H9 (cell line): Measurements from ENCODE around the gene HS1BP3. TPM values are rescaled to one million over a fixed set of nuclear protein-coding genes. Genes with fewer than 3 reads are reported as not detected.

Experiments used
- DNase-seq: peaks from one replicate; pipeline ENCODE4 v3.0.0-alpha.2; 2017
- H2AFZ ChIP-seq: one replicate; pipeline ENCODE4 v1.6.1; 2013; ENCODE audit warnings: mild to moderate bottlenecking, low read length, control low read depth, moderate library complexity
- H2AK5ac ChIP-seq: 2 replicates; pipeline ENCODE4 v1.6.1; 2013; ENCODE audit warnings: low read length, control low read depth, mixed read lengths; ENCODE audit not compliant: insufficient read length
- H2BK120ac ChIP-seq: one replicate; pipeline ENCODE4 v1.6.1; 2013; ENCODE audit warnings: low read depth, mild to moderate bottlenecking, low read length, control low read depth, inconsistent platforms; ENCODE audit not compliant: poor library complexity, severe bottlenecking
- H2BK12ac ChIP-seq: 2 replicates; pipeline ENCODE4 v1.6.1; 2013; ENCODE audit warnings: low read length, control low read depth, mixed read lengths, low read depth; ENCODE audit not compliant: insufficient read length
- H2BK15ac ChIP-seq: 2 replicates; pipeline ENCODE4 v1.6.1; 2013; ENCODE audit warnings: low read depth, low read length, control low read depth
- H2BK20ac ChIP-seq: one replicate; pipeline ENCODE4 v1.6.1; 2013; ENCODE audit warnings: low read depth, mild to moderate bottlenecking, low read length, control low read depth, inconsistent platforms; ENCODE audit not compliant: poor library complexity, severe bottlenecking
- H2BK5ac ChIP-seq: 2 replicates; pipeline ENCODE4 v1.6.1; 2013; ENCODE audit warnings: low read length, control low read depth, mixed read lengths; ENCODE audit not compliant: insufficient read length
- H3K14ac ChIP-seq: 2 replicates; pipeline ENCODE4 v1.6.1; 2013; ENCODE audit warnings: low read length, control low read depth; ENCODE audit not compliant: insufficient read depth
- H3K18ac ChIP-seq: 2 replicates; pipeline ENCODE4 v1.6.1; 2013; ENCODE audit warnings: low read depth, mild to moderate bottlenecking, mixed read lengths, low read length, control low read depth; ENCODE audit not compliant: insufficient read length
- H3K23ac ChIP-seq: 2 replicates; pipeline ENCODE4 v1.6.1; 2013; ENCODE audit warnings: low read length, control low read depth, mixed read lengths, low read depth; ENCODE audit not compliant: insufficient read length
- H3K23me2 ChIP-seq: 2 replicates; pipeline ENCODE4 v1.6.1; 2013; ENCODE audit warnings: low read depth, mild to moderate bottlenecking, mixed read lengths, low read length, control low read depth; ENCODE audit not compliant: insufficient read length, poor library complexity, severe bottlenecking
- H3K27ac ChIP-seq: 2 replicates; pipeline ENCODE4 v1.5.1; 2013; ENCODE audit warnings: low read length, control low read depth, mixed read lengths, low read depth; ENCODE audit not compliant: insufficient read length
- H3K27me3 ChIP-seq: 2 replicates; pipeline ENCODE4 v1.6.1; 2013; ENCODE audit warnings: low read length, control low read depth, inconsistent platforms; ENCODE audit not compliant: insufficient read depth
- H3K4ac ChIP-seq: 2 replicates; pipeline ENCODE4 v1.6.1; 2013; ENCODE audit warnings: low read depth, mild to moderate bottlenecking, control low read depth, inconsistent platforms, low read length, moderate library complexity
- H3K4me1 ChIP-seq: 2 replicates; pipeline ENCODE4 v1.6.1; 2013; ENCODE audit warnings: low read length, control low read depth, inconsistent platforms; ENCODE audit not compliant: insufficient read depth
- H3K4me2 ChIP-seq: 2 replicates; pipeline ENCODE4 v1.6.1; 2013; ENCODE audit warnings: low read length, control low read depth, mixed read lengths; ENCODE audit not compliant: insufficient read length, insufficient read depth
- H3K56ac ChIP-seq: 2 replicates; pipeline ENCODE4 v1.6.1; 2013; ENCODE audit warnings: low read depth, mild to moderate bottlenecking, mixed read lengths, low read length, control low read depth; ENCODE audit not compliant: insufficient read length
- H3K79me1 ChIP-seq: 2 replicates; pipeline ENCODE4 v1.6.1; 2013; ENCODE audit warnings: low read depth, mild to moderate bottlenecking, moderate library complexity, low read length, control low read depth, inconsistent platforms; ENCODE audit not compliant: insufficient read depth, poor library complexity, severe bottlenecking
- H3K79me2 ChIP-seq: 2 replicates; pipeline ENCODE4 v1.6.1; 2013; ENCODE audit warnings: low read length, control low read depth, inconsistent platforms; ENCODE audit not compliant: insufficient read depth
- H3K9ac ChIP-seq: 2 replicates; pipeline ENCODE4 v1.6.1; 2013; ENCODE audit warnings: low read length, control low read depth, mixed read lengths; ENCODE audit not compliant: insufficient read length; ENCODE audit errors: extremely low read depth
- H3K9me3 ChIP-seq: one replicate; pipeline ENCODE4 v1.6.1; 2013; ENCODE audit warnings: low read depth, low read length, inconsistent platforms; ENCODE audit not compliant: control insufficient read depth
- H3T11ph ChIP-seq: one replicate; pipeline ENCODE4 v1.6.1; 2013; ENCODE audit warnings: mild to moderate bottlenecking, low read length, control low read depth, inconsistent platforms
- H4K20me1 ChIP-seq: one replicate; pipeline ENCODE4 v1.6.1; 2013; ENCODE audit not compliant: control insufficient read depth, insufficient read length, insufficient read depth
- H4K5ac ChIP-seq: 2 replicates; pipeline ENCODE4 v1.6.1; 2013; ENCODE audit warnings: low read depth, mild to moderate bottlenecking, mixed read lengths, low read length, control low read depth; ENCODE audit not compliant: insufficient read length
- H4K8ac ChIP-seq: replicated peaks from 2 replicates; pipeline ENCODE4 v1.6.1; 2013; ENCODE audit warnings: low read length, control low read depth, mixed read lengths, low read depth; ENCODE audit not compliant: insufficient read length
- H4K91ac ChIP-seq: 2 replicates; pipeline ENCODE4 v1.6.1; 2013; ENCODE audit warnings: low read depth, mild to moderate bottlenecking, moderate library complexity, mixed read lengths, low read length, control low read depth; ENCODE audit not compliant: insufficient read length
- H3K27ac Mint-ChIP-seq, 3 experiments: 2 replicates in 2 of 3; 3 replicates in 1 of 3; pipeline ENCODE4 v1.8.0; 2020 to 2021; ENCODE audit warnings: mixed read lengths in 3 of 3, mild to moderate bottlenecking in 1 of 3, moderate library complexity in 1 of 3
- H3K27me3 Mint-ChIP-seq: 2 replicates; pipeline ENCODE4 v1.8.0; 2021; ENCODE audit warnings: low read depth, mild to moderate bottlenecking, moderate library complexity, mixed read lengths
- H3K36me3 Mint-ChIP-seq, 3 experiments: 2 replicates in 2 of 3; 3 replicates in 1 of 3; pipeline ENCODE4 v1.8.0; 2020 to 2021; ENCODE audit warnings: low read depth in 3 of 3, mixed read lengths in 3 of 3; ENCODE audit not compliant: insufficient read depth in 1 of 3
- H3K4me1 Mint-ChIP-seq, 2 experiments: 2 replicates each; pipeline ENCODE4 v1.8.0; 2020; ENCODE audit warnings: mixed read lengths in 2 of 2
- H3K4me3 Mint-ChIP-seq, 2 experiments: 2 replicates in 1 of 2; 3 replicates in 1 of 2; pipeline ENCODE4 v1.8.0; 2020 to 2021; ENCODE audit warnings: mild to moderate bottlenecking in 2 of 2, mixed read lengths in 2 of 2, moderate library complexity in 1 of 2
- H3K9me3 Mint-ChIP-seq, 2 experiments: 2 replicates in 1 of 2; 3 replicates in 1 of 2; pipeline ENCODE4 v1.8.0; 2020; ENCODE audit warnings: mild to moderate bottlenecking in 2 of 2, mixed read lengths in 2 of 2, moderate library complexity in 1 of 2
- WGBS: extraction: QIAGEN DNeasy Blood & Tissue Kit; methylation state at CpG from one replicate; pipeline ENCODE4 v1.1.7; 2013; ENCODE audit warnings: missing lambda C conversion rate, low lambda C conversion rate, mixed read lengths; ENCODE audit not compliant: insufficient read length; ENCODE audit errors: extremely low coverage; 5-methylcytosine and 5-hydroxymethylcytosine counted together
- total RNA-seq: library from RNA; stranded (reverse); gene quantifications from 2 replicates; pipeline ENCODE4 v1.2.1, GENCODE V29; 2021
- TF ChIP-seq, protein P1 (sequence below): fragments of 200-600 bp; sonication (generic); conservative IDR thresholded peaks from 3 replicates; pipeline ENCODE4 v1.8.0; 2021; ENCODE audit warnings: antibody characterized with exemption, mild to moderate bottlenecking

The HS1BP3 gene
- total RNA-seq, 1 experiment from 2014 or later = 11.1 TPM

DNA sequence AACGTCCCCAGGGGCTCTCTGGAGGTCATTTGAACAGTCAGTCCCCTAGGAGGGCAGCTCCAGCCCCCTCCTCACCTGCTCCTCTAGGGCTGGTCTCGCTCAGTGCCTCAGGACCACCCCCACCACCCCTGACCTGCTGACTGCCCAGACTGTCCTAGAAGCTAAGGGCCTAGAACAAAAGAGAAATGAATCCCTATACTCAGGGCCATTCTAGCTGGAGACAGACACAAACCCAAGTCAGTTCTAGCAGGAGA lies 83.0 kb downstream of the HS1BP3 start:
- Histone ChIP-seq H3K9me3 (no peaks in the 10 kb centered on the region), H4K91ac (no peak overlapping the region), H2BK15ac (no peak overlapping the region), H2AFZ (no peak overlapping the region), H3K79me2 (no peaks in the 10 kb centered on the region), H3K79me1 (no peaks in the 10 kb centered on the region), H4K5ac (no peak overlapping the region), H4K20me1 (no peaks in the 10 kb centered on the region), H2BK120ac (no peak overlapping the region), H2BK20ac (no peak overlapping the region), H3K14ac (no peak overlapping the region), H3K27ac (no peak overlapping the region), H3K56ac (no peak overlapping the region), H3K18ac (peak overlapping the region; percentile 83), H3K9ac (no peak overlapping the region), H3K4ac (no peak overlapping the region), H3T11ph (no peak overlapping the region), H2BK5ac (no peak overlapping the region), H3K4me2 (no peak overlapping the region), H2BK12ac (no peak overlapping the region), H3K23ac (no peak overlapping the region), H2AK5ac (no peak overlapping the region), H4K8ac (no peak overlapping the region), H3K27me3 (no peaks in the 10 kb centered on the region; the same call in 1 of the 2 replicates), H3K23me2 (no peaks in the 10 kb centered on the region), H3K4me1 (no peaks in the 10 kb centered on the region; the same call in 1 of the 2 replicates)
- Mint-ChIP-seq H3K27me3 (peaks cover 7% of the 10 kb centered on the region), H3K9me3 (no peaks in the 10 kb centered on the region; a peak in 2 of 5 replicates), H3K27ac (peak overlapping the region in 2 of 3 experiments; percentile 73 to 89; a peak in 4 of 7 replicates), H3K36me3 (no peaks in the 10 kb centered on the region), H3K4me3 (no peak overlapping the region), H3K4me1 (peaks cover 17 to 21% of the 10 kb centered on the region in 2 experiments)
- no CpG with 5 or more reads among the region's 2 CpGs for WGBS
- TF ChIP-seq, protein P1, sequence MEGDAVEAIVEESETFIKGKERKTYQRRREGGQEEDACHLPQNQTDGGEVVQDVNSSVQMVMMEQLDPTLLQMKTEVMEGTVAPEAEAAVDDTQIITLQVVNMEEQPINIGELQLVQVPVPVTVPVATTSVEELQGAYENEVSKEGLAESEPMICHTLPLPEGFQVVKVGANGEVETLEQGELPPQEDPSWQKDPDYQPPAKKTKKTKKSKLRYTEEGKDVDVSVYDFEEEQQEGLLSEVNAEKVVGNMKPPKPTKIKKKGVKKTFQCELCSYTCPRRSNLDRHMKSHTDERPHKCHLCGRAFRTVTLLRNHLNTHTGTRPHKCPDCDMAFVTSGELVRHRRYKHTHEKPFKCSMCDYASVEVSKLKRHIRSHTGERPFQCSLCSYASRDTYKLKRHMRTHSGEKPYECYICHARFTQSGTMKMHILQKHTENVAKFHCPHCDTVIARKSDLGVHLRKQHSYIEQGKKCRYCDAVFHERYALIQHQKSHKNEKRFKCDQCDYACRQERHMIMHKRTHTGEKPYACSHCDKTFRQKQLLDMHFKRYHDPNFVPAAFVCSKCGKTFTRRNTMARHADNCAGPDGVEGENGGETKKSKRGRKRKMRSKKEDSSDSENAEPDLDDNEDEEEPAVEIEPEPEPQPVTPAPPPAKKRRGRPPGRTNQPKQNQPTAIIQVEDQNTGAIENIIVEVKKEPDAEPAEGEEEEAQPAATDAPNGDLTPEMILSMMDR = no peak
- no peak for DNase-seq

Other genes with a start within 250 kb of the HS1BP3 start
- 10.3 and 10.8 TPM in 2 replicates for gene RHOB, start 204.0 kb downstream of the HS1BP3 start, total RNA-seq
- gene GDF7, start 16.0 kb upstream of the HS1BP3 start, total RNA-seq = 0.04 TPM in 1 of 2 replicates, not detected in the other
- 15.2 and 19.6 TPM in 2 replicates for gene LDAH, start 172.0 kb upstream of the HS1BP3 start, total RNA-seq